Measurements from ENCODE around the gene DOK5. TPM values are rescaled to one million over a fixed set of nuclear protein-coding genes. Genes with fewer than 3 reads are reported as not detected.

The DOK5 gene
- total and polyA plus RNA-seq, 7 donors, result 7.4 to 25.5 (median 13.3) TPM

DNA sequence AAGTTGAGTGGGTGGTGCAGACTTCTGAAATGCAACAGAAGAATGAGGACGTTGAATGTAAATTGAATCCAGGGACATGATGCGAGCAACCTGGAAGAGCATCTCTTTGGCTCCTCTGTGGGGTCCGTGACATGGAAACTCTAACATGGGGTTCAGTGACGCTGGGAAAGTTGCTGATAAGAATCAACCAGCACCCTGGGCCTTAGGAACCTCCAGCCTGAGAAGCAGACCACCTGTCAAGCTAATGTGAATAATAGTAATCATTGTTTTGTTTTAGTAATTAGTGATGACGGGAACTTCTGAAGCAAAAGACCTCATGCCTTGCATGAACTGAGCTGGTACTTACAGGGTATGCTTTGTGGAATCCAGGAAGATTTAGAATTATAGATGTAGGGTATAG, 25.2 kb upstream of the DOK5 start:
- Histone ChIP-seq H3K27me3 (ENCODE audit: insufficient read depth in 3 of 3, low read length in 2 of 3) (peaks cover 0 to 2% (median 0%) of the 10 kb centered on the region in 3 donors), H3K27ac (no peak overlapping the region), H3K4me1 (no peaks in the 10 kb centered on the region), H3K9me3 (no peaks in the 10 kb centered on the region), H3K36me3 (ENCODE audit: insufficient read depth in 1 of 2, low read depth in 1 of 2) (no peaks in the 10 kb centered on the region), H3K4me3 (no peak overlapping the region)
- ATAC-seq (no peak), DNase-seq (no peak)
- TF ChIP-seq, protein P1, sequence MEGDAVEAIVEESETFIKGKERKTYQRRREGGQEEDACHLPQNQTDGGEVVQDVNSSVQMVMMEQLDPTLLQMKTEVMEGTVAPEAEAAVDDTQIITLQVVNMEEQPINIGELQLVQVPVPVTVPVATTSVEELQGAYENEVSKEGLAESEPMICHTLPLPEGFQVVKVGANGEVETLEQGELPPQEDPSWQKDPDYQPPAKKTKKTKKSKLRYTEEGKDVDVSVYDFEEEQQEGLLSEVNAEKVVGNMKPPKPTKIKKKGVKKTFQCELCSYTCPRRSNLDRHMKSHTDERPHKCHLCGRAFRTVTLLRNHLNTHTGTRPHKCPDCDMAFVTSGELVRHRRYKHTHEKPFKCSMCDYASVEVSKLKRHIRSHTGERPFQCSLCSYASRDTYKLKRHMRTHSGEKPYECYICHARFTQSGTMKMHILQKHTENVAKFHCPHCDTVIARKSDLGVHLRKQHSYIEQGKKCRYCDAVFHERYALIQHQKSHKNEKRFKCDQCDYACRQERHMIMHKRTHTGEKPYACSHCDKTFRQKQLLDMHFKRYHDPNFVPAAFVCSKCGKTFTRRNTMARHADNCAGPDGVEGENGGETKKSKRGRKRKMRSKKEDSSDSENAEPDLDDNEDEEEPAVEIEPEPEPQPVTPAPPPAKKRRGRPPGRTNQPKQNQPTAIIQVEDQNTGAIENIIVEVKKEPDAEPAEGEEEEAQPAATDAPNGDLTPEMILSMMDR (IDR thresholded peaks at IDR 0.05), result no peak
- intact Hi-C loops (cut with DNase I), result no loop called here
- WGBS, 3 donors, result 78 to 83% (median 81%) methylated on average over 5 of the region's 5 CpGs

DNA sequence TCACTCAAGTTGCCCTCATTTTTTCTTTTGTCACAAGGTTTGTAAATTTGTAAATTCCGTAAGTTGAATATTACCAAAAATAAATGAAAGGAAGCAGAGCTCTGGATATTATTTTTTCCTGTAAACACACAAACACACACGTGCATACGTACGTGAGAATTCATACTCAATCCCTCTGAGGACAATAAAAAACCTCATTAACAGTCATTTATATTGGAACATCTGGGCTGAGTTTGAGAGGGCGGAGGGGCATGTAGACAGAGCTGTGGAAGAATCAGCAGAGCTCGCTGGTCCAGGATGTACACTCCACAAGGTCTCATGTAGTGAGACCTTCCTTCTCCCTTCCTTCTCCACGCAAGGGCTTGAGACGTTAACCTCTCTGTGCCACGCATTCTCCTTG, 24.2 kb upstream of the DOK5 start:
- Histone ChIP-seq H3K27me3 (ENCODE audit: insufficient read depth in 3 of 3, low read length in 2 of 3) (no peaks in the 10 kb centered on the region), H3K36me3 (ENCODE audit: insufficient read depth in 1 of 2, low read depth in 1 of 2) (no peaks in the 10 kb centered on the region), H3K27ac (no peak overlapping the region), H3K9me3 (no peaks in the 10 kb centered on the region), H3K4me3 (no peak overlapping the region), H3K4me1 (no peaks in the 10 kb centered on the region)
- intact Hi-C loops (cut with DNase I), result no loop called here
- ATAC-seq, result no peak
- 72 to 83% (median 81%) methylated on average over 9 of the region's 9 CpGs for WGBS, 3 donors
- TF ChIP-seq, protein P1 (IDR thresholded peaks at IDR 0.05), result no peak
- no peak for DNase-seq

DNA sequence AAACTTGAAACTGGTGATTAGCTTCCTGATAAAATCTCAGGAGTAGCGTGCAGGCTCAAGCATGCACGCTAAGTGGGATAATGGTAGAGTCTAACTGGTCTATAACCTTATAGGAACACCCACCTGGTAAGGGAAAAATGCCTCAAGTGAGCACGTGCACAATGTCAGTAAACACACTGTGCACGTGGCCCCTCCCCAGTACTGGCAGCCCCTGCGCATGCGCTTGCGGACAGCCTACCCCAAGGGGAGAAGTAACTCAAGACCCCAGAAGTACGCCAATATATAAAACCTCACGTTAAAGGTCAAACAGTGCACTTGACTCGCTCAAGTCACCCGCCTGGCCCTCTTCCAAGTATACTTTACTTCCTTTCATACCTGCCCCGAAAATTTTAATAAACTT, 23.1 kb upstream of the DOK5 start:
- WGBS, 3 donors, result 89 to 92% (median 91%) methylated on average over 12 of the region's 12 CpGs
- ATAC-seq (no peak), DNase-seq (no peak)
- no peaks in the 10 kb centered on the region for H3K9me3 ChIP-seq
- no peak overlapping the region for H3K4me3 ChIP-seq
- no peaks in the 10 kb centered on the region for H3K36me3 ChIP-seq (ENCODE audit: insufficient read depth in 1 of 2, low read depth in 1 of 2)
- H3K27ac ChIP-seq, result no peak overlapping the region
- intact Hi-C loops (cut with DNase I), result no loop called here
- TF ChIP-seq, protein P1 (IDR thresholded peaks at IDR 0.05), result no peak
- no peaks in the 10 kb centered on the region for H3K4me1 ChIP-seq
- H3K27me3 ChIP-seq (ENCODE audit: insufficient read depth in 3 of 3, low read length in 2 of 3), result no peaks in the 10 kb centered on the region

DNA sequence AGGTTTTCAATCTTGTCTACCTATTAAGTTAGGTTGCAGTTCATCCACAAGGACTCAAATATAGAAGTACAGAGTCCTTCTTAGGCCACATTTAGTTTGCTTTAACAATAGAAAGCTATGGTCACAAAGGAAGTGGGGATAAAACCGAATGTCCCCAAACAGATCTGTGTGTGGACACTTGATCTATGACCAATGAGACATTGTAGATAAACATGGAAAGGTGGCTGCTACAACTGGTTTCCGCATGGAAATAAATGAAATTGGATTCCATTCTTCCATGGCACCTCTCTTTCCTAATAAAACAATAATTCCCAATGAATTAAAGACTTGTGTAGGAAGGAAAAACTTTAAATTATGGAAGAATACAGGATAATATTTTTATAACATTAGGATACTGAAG, 20.4 kb upstream of the DOK5 start:
- DNase-seq (no peak), ATAC-seq (no peak)
- 90 to 94% (median 90%) methylated on average over 2 of the region's 2 CpGs for WGBS, 3 donors
- intact Hi-C loops (cut with DNase I), result loop anchor here (5.0 kb wide), 1 partner anchor 192 kb away; no protein-coding TSS in a partner anchor
- Histone ChIP-seq H3K4me1 (no peaks in the 10 kb centered on the region), H3K9me3 (no peaks in the 10 kb centered on the region), H3K4me3 (no peak overlapping the region), H3K36me3 (ENCODE audit: insufficient read depth in 1 of 2, low read depth in 1 of 2) (no peaks in the 10 kb centered on the region), H3K27ac (no peak overlapping the region), H3K27me3 (ENCODE audit: insufficient read depth in 3 of 3, low read length in 2 of 3) (no peaks in the 10 kb centered on the region)
- TF ChIP-seq, protein P1 (IDR thresholded peaks at IDR 0.05), result no peak

DNA sequence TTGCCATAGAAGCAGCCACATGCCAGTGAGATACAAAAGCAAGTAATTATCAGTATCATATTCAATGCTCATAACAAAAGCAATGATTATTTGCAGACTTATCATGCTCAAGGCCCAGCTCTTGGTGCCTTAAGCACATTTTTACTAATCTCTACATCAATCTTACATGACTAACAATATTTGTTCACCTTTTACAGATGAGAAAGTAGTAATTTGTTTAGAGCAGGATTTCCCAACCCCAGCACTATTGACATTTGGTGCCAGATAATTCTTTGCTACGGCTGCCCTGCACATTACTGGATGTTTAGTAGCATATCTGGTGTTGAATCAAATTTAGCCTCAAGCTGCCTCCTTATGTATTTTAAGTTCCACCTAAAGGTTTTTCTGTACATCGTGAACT, 19.0 kb upstream of the DOK5 start:
- H3K36me3 ChIP-seq (ENCODE audit: insufficient read depth in 1 of 2, low read depth in 1 of 2), result no peaks in the 10 kb centered on the region

More for the DNA sequence above, 19.0 kb upstream of the DOK5 start:
- DNase-seq (no peak), ATAC-seq (no peak)
- no peaks in the 10 kb centered on the region for H3K4me1 ChIP-seq
- WGBS, 3 donors, result 34 to 53% (median 44%) methylated on average over 2 of the region's 2 CpGs
- TF ChIP-seq, protein P1 (IDR thresholded peaks at IDR 0.05), result no peak
- H3K9me3 ChIP-seq, result no peaks in the 10 kb centered on the region
- no peak overlapping the region for H3K27ac ChIP-seq
- intact Hi-C loops (cut with DNase I), result loop anchor here (5.0 kb wide), 1 partner anchor 191 kb away; no protein-coding TSS in a partner anchor
- no peak overlapping the region for H3K4me3 ChIP-seq
- no peaks in the 10 kb centered on the region for H3K27me3 ChIP-seq (ENCODE audit: insufficient read depth in 3 of 3, low read length in 2 of 3)
